DND-41 (cell line): ENCODE results near the gene ZFAND6.

ENCODE experiments used
- EZH2 ChIP-seq: IDR thresholded peaks from 3 replicates; pipeline ENCODE4 v1.6.1; 2012; ENCODE audit warnings: borderline replicate concordance, low read depth, mild to moderate bottlenecking, moderate library complexity, low read length, inconsistent platforms; ENCODE audit not compliant: severe bottlenecking
- TF ChIP-seq, protein P1 (sequence below): IDR thresholded peaks from 2 replicates; pipeline ENCODE4 v1.5.1; 2012; ENCODE audit warnings: borderline replicate concordance, low read length, moderate library complexity, mild to moderate bottlenecking; ENCODE audit not compliant: poor library complexity, severe bottlenecking; ENCODE audit errors: extremely low read depth

- TF ChIP-seq, protein P1, sequence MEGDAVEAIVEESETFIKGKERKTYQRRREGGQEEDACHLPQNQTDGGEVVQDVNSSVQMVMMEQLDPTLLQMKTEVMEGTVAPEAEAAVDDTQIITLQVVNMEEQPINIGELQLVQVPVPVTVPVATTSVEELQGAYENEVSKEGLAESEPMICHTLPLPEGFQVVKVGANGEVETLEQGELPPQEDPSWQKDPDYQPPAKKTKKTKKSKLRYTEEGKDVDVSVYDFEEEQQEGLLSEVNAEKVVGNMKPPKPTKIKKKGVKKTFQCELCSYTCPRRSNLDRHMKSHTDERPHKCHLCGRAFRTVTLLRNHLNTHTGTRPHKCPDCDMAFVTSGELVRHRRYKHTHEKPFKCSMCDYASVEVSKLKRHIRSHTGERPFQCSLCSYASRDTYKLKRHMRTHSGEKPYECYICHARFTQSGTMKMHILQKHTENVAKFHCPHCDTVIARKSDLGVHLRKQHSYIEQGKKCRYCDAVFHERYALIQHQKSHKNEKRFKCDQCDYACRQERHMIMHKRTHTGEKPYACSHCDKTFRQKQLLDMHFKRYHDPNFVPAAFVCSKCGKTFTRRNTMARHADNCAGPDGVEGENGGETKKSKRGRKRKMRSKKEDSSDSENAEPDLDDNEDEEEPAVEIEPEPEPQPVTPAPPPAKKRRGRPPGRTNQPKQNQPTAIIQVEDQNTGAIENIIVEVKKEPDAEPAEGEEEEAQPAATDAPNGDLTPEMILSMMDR = no peak
- no peak for TF ChIP-seq EZH2
Measured at GRCh38 chr15:80026310-80026709, 33.2 kb upstream of the ZFAND6 start.
